Lung (tissue), 12 donors: ENCODE measurements around the gene PEX14. TPM values are rescaled to one million over a fixed set of nuclear protein-coding genes. Genes with fewer than 3 reads are reported as not detected.

Experiments
- ATAC-seq: fragments of 200-7000 bp; cut with Tn5 transposase; one replicate; pipeline ENCODE4 v1.9.1; 2020; ENCODE audit warnings: moderate number of reproducible peaks; ENCODE audit not compliant: insufficient read depth, low FRiP score
- DNase-seq, 3 donors: peaks; one replicate each; pipeline ENCODE4 v3.0.0-alpha.2; 2013 to 2017
- H3K27ac ChIP-seq, 2 donors: one replicate each; pipeline ENCODE4 v1.5.1; 2013; ENCODE audit warnings: mild to moderate bottlenecking in 2 of 2, moderate library complexity in 2 of 2, control low read depth in 1 of 2, inconsistent platforms in 1 of 2, low read depth in 1 of 2, low read length in 1 of 2
- H3K27me3 ChIP-seq, 3 donors: one replicate each; pipeline ENCODE4 v1.5.1; 2013; ENCODE audit warnings: low read length in 2 of 3; ENCODE audit not compliant: control insufficient read depth in 3 of 3, insufficient read depth in 3 of 3
- H3K36me3 ChIP-seq, 4 donors: one replicate each; pipeline ENCODE4 v1.5.1; 2013; ENCODE audit warnings: low read length in 4 of 4, mild to moderate bottlenecking in 1 of 4, moderate library complexity in 1 of 4; ENCODE audit not compliant: control insufficient read depth in 4 of 4, insufficient read depth in 4 of 4
- H3K4me1 ChIP-seq, 5 donors: one replicate each; pipeline ENCODE4 v1.5.1; 2013; ENCODE audit warnings: low read length in 5 of 5, mild to moderate bottlenecking in 2 of 5, moderate library complexity in 1 of 5; ENCODE audit not compliant: control insufficient read depth in 5 of 5, insufficient read depth in 5 of 5
- H3K4me3 ChIP-seq: one replicate; pipeline ENCODE4 v1.5.1; 2013; ENCODE audit warnings: mild to moderate bottlenecking, control low read depth, moderate library complexity
- H3K9ac ChIP-seq, 2 donors: one replicate each; pipeline ENCODE4 v1.5.1; 2013; ENCODE audit warnings: low read length in 2 of 2, control low read depth in 1 of 2; ENCODE audit not compliant: insufficient read depth in 1 of 2
- H3K9me3 ChIP-seq, 4 donors: one replicate each; pipeline ENCODE4 v1.5.1; 2013; ENCODE audit warnings: low read length in 3 of 4, mild to moderate bottlenecking in 1 of 4, moderate library complexity in 1 of 4; ENCODE audit not compliant: control insufficient read depth in 4 of 4, insufficient read depth in 3 of 4
- CTCF ChIP-seq: IDR thresholded peaks from 2 replicates; pipeline ENCODE4 v1.5.1; 2012; ENCODE audit warnings: mild to moderate bottlenecking; ENCODE audit errors: control extremely low read depth, extremely low read depth
- WGBS, 2 donors: extraction: QIAGEN DNeasy Blood & Tissue Kit; methylation state at CpG; one replicate each; pipeline ENCODE4 v1.1.7; 2013; 5-methylcytosine and 5-hydroxymethylcytosine counted together
- polyA plus RNA-seq, 2 donors: library from polyadenylated mRNA; stranded (reverse); fragments of 200-250 nt; gene quantifications; one replicate each; pipeline ENCODE4 v1.2.1, GENCODE V29; 2013
- total RNA-seq, 2 donors: library from RNA; depleted of rRNA in 1 of 2; stranded (reverse); fragments of >200 nt in 1 of 2; gene quantifications; one replicate each; pipeline ENCODE4 v1.2.1, GENCODE V29; 2014 to 2021
- donor health status: control.
- donor health status: control.
- donor health status: Bipolar disorder and iron deficiency.
- donor health status: healthy.
- donor health status: DM: yes; HTN: yes; CAD: no.

The PEX14 gene
- total and polyA plus RNA-seq, 4 donors = 18.1 to 29.2 (median 20.8) TPM

- 80 to 84% methylated on average over 17 of the region's 17 CpGs for WGBS, 2 donors
- H3K9ac ChIP-seq = peak overlapping the region in 1 of 2 donors; percentile 36
- H3K27ac ChIP-seq = peak overlapping the region in 1 of 2 donors; percentile 76
- H3K27me3 ChIP-seq = no peaks in the 10 kb centered on the region
- H3K4me3 ChIP-seq = no peak overlapping the region
- no peak for DNase-seq
- H3K36me3 ChIP-seq = peaks cover 0 to 13% (median 4%) of the 10 kb centered on the region in 4 donors
- TF ChIP-seq CTCF = no peak
- H3K9me3 ChIP-seq = no peaks in the 10 kb centered on the region
- H3K4me1 ChIP-seq = peaks cover 2 to 37% (median 11%) of the 10 kb centered on the region in 5 donors
- ATAC-seq = no peak
Measured at GRCh38 chr1:10541286-10541685, 66.5 kb downstream of the PEX14 start.

- DNase-seq (no peak), ATAC-seq (no peak)
- no peaks in the 10 kb centered on the region for H3K27me3 ChIP-seq
- no peaks in the 10 kb centered on the region for H3K9me3 ChIP-seq
- peaks cover 2 to 23% (median 11%) of the 10 kb centered on the region in 5 donors for H3K4me1 ChIP-seq
- no peak for TF ChIP-seq CTCF
- no peak overlapping the region for H3K27ac ChIP-seq
- H3K4me3 ChIP-seq = no peak overlapping the region
- H3K9ac ChIP-seq = no peak overlapping the region
- peaks cover 0 to 8% (median 1%) of the 10 kb centered on the region in 4 donors for H3K36me3 ChIP-seq
- 37 to 41% methylated on average over 2 of the region's 2 CpGs for WGBS, 2 donors
Measured at GRCh38 chr1:10544239-10544638, 69.5 kb downstream of the PEX14 start.

GRCh38 chr1:10546896-10547295 is 72.1 kb downstream of the PEX14 start:
- 43 to 84% methylated on average over 1 of the region's 1 CpG for WGBS, 2 donors
- ATAC-seq (no peak), DNase-seq (no peak)
- Histone ChIP-seq H3K9me3 (no peaks in the 10 kb centered on the region), H3K4me1 (peaks cover 0 to 9% (median 0%) of the 10 kb centered on the region in 5 donors), H3K9ac (no peak overlapping the region), H3K27ac (no peak overlapping the region), H3K27me3 (no peaks in the 10 kb centered on the region), H3K4me3 (no peak overlapping the region), H3K36me3 (peaks cover 0 to 2% (median 0%) of the 10 kb centered on the region in 4 donors)
- TF ChIP-seq CTCF = no peak
